AG20443 (cell line): ENCODE results near the gene MRPL40.

ENCODE experiments used
- DNase-seq: peaks from one replicate; pipeline ENCODE4 v3.0.0; 2012; ENCODE audit warnings: low spot score, mixed read lengths

The MRPL40 gene

DNA sequence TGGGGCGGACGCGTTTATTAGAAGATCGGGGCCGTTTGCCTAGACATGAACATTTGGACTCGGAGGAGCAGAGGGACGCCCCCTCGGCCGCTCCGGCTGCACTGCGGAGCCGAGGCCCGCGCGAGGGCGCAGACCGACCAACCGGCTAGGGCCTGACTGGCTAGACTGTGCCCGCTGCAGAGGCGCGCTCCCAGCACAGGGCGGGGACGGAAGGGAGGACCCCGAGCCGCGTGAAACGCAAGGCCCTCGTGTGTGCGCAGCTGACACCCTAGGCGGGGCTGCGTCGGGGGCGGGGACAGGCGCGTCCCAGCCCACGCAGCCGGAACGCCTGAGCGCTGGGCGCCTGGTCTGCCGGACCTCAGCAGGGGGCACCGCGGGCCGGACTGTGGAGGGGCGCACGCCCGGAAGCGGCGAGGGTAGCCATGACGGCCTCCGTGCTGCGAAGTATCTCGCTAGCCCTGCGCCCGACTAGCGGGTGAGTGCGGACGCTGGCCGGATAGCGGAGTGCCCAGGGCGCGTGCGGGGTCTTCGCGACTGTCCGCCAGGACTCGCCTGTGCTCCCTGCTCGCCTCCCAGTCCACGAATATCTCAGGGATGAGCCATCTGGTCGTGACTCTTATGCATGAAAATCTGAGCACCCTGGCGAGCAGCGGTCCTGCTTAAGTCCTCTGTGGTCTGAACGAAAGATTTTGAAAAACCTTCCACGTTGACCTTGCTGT is at the start of gene MRPL40:
MRPL40 (plus strand) TSS at position 413 of the 719 bp plus-strand sequence; CDS start at position 423, 10 bp downstream.
- DNase-seq, result peak; percentile 98

GRCh38 chr22:19383292-19383691 is 49.1 kb upstream of the MRPL40 start:
- no peak for DNase-seq

DNA sequence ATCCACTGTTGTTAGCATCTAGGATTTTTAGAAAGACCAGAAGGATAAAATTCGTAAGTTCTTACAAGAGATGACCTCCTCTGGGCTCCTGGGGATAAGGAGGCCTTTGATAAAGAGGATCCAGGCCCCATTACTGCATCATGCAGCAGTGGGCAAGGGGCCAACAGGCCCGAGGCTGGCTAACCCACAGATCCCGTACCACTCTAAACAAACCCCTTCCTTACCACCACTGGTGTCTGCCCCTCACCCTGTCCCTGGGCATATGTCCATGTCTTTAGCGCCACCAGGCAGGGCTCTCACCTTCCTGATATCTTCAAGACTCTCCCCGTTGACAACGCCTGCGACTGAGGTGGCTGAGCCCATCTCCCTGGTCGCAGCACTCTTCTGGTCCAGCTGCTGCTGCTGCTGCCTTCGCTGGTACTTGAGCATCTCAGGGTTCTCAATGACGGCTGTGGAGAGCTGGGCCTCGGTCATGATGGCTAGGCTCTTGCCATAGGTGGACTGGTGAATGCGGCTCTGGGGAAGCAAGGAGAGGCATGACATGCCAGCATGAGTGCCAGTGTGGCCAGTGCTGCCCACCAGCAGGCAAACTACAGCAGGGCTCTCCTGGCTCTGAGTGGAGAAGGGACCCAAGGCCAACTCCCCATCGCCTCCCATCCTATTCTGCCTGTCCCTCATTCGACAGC is 47.0 kb upstream of the MRPL40 start:
- no peak for DNase-seq

DNA sequence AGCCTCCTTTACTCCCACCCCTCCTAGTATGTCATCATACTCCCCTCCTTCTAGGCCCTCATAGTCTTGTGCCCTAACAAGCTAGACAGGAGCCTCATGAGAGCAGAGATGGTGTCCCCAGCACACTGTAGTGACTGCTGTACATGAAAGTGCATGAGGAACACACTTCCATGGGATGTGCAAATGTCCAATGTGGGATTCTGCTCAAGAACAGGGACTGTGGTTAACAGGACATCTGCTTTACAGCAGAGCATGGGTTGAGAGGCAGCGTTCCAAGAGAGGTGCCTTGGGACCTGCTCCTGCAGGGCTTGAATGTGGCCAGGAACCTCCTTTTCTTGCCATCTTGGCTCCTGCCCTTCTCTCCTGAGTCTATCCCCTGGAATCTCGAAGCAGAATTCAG is 46.1 kb upstream of the MRPL40 start:
- no peak for DNase-seq

- no peak for DNase-seq
Measured at GRCh38 chr22:19387038-19387437, 45.3 kb upstream of the MRPL40 start.

- DNase-seq, result no peak
Measured at GRCh38 chr22:19387575-19387974, 44.8 kb upstream of the MRPL40 start.

GRCh38 chr22:19393704-19394103 is 38.6 kb upstream of the MRPL40 start:
- no peak for DNase-seq

GRCh38 chr22:19394274-19395050 is 37.9 kb upstream of the MRPL40 start:
- DNase-seq, result no peak

DNA sequence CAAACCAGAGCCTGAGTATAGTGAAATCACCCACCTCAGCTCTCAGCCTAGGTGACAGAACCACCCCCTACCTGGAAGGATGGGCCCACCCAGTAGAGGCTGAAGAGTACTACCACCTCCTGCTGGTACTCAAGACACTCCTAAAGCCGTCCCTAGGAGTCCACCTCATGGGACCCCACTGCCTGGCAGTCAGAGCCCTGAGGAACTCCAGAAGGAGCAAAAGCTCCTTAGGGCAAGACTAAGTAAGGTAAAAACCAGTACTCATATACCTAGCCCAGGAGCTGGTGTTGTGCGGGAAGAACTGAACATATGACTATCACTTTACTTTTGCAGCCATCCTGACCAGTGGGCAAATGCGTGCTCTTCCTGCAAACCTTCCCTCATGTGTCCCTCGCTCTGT is 37.1 kb upstream of the MRPL40 start:
- DNase-seq, result no peak

DNA sequence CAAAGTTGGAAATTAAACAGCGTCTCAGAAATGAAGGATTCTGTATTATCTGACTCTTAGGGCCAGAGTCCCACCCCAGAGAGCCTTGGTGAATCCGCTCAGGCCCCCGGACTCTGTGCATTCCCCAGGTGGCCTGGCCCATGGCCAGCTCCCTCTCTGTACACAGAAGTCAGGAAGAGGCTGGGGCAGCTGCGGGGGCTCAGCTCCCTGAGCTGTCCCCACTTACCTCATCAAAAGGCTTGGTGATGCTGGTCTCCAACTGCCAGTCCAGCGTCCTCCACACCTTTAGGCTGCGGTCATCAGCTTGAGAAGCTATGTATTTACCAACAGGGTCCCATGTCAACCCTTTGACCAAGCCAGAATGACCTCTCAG is 35.8 kb upstream of the MRPL40 start:
- DNase-seq, result no peak

DNA sequence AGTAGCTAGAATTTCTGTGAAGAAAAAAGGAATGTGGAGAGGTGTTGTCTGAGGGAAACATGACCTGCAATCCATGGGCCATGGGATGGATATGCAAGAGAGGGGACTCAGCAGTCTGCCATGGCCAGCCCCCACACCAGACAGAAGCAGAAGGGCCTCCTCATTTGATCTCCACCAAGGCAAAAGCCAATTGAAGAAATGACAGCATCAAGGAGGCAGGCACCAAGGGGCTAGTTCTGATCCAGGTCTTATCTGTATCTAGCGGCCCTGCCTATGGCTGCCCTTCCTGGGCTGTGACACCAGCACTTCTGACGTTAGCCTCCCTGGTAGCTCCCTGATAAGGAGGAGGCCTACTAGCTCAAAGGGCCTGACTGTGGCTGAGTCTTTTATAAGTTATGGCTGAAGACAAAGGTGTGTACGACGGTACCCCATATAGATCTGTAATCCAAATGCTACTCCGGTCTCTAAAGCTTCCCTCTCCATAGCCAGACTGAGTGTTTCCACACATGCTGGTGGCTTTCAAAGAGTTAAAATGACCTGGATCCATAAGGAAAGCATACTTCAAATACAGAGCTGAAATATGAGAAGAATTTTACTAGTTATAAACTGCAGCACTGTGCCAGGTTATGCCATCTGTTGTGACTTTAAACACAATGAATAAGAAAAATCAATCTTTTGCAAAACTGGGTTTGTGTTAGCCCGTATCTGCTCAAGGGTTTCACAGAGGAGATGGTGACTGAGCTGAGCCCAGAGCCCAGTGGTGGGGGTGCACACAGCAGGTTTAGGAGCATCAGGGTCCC is 35.2 kb upstream of the MRPL40 start:
- no peak for DNase-seq

DNA sequence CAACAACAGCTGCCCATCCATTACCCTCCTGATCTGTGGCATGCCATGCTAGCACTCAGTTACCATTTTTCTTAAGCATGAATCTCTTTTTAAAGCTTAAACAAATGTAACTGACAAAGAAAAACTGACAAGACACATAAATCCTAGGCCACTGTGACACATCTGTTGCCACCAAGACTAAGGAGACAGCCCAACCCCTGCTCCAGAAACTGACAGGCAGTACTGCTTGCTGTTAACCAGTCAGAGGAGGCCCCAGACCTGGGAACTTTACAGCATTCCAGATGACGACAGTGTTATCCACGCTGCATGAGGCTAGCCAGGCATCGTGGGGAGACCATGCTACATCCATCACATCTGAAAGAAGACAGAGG is 34.6 kb upstream of the MRPL40 start:
- no peak for DNase-seq

DNA sequence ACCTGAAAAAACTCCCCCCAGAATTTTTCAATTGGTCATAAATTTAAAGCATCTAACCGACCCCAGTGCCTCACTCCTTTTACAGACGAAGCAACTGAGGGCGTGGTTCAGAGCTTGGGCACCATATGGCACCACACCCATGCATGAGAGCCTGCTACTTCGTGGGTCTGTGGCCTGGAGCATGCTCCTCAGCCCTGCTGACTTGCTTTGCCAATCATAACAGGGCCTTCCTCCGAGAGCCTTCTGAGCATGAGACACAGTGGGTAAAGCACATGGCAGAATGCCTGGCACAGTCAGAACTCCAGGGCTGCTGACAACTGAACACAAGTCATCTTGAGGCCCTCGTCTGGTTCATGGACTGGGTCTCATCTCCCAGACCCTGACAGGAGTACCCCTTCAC is 34.1 kb upstream of the MRPL40 start:
- peak; percentile 67 for DNase-seq

DNA sequence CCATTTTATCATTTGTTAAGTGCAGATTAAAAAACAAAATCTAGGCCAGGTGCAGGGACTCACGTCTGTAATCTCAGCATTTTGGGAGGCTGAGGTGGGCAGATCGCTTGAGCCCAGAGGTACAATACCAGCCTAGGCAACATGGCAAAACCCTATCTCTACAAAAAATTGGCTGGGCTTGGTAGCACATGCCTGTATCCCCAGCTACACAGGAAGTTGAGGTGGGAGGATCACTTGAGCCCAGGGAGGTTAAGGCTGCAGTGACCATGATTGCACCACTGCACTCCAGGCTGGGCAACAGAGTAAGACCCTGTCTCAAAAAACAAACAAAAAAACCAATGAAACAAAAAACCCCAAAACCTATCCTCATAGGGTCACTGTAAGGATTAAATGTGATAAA is 33.7 kb upstream of the MRPL40 start:
- DNase-seq, result no peak

GRCh38 chr22:19400881-19401280 is 31.5 kb upstream of the MRPL40 start:
- no peak for DNase-seq

- no peak for DNase-seq
Measured at GRCh38 chr22:19401483-19401882, 30.9 kb upstream of the MRPL40 start.

- no peak for DNase-seq
Measured at GRCh38 chr22:19402642-19403191, 29.6 kb upstream of the MRPL40 start.

GRCh38 chr22:19404676-19405075 is 27.7 kb upstream of the MRPL40 start:
- no peak for DNase-seq

DNA sequence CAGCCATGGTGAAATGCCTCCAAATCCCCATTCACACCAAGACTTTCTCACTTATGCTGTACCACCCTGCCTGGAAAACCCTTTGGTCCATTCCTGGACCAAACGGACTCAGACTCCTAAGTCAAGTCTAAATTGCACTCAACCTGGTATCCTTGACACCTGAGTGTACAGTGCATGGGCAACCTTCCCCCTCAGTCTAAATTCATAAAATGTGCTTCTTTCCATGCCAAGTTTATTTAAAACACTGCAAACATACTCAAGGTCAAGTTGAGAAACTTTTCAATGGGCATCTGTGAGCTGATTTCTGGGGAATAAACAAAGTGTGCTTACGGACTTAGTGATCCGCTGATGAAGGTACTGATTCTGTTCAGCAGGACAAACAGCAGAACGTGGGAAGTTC is 27.2 kb upstream of the MRPL40 start:
- no peak for DNase-seq

DNA sequence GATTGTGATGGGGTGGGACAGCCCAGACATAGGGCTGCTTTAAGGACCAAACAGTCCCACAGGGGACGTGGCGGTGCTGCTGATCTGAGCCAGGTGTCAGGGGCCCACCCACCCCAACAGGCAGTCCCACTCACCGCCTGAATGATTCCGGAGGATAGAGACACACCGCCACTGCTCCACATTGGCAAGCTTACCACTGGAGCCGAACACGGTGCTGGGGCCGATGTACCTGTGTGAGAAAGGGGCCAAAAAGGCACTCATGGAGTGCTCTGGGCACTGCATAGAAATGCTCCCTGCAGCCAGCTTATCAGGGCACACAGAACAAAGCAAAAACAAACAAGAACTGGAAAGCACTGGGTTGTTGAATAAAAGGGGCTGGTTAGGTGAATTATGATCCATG is 26.7 kb upstream of the MRPL40 start:
- DNase-seq, result no peak

DNA sequence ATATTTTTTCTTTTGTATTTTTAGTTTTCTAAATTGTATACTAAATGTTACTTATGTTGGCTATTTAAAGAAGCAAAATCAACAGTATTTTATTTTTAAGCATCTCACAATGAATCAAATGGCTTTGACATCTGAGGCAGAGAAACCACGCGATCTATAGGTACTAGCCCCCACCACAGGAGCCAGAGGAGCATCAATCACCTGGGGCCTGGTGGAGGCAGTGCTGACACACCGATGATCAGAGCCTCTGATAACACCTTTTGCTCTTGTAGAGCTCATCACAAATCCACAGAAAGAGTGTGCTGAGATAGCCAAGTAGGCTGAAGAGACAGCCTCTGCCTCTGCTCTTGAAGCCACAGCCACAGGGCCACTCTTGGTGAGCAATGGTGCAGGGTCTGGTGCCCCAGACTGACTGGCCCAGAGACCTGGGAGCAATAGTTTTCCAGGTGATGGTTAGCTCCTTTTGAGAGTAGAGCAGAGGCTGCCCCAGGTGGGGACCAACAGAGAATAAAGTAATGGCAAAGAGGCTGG is 26.0 kb upstream of the MRPL40 start:
- DNase-seq, result no peak

- no peak for DNase-seq
Measured at GRCh38 chr22:19406846-19407245, 25.5 kb upstream of the MRPL40 start.
